Endothelial cell of umbilical vein (primary cell): Measurements from ENCODE around the gene TTC31. TPM values are rescaled to one million over a fixed set of nuclear protein-coding genes. Genes with fewer than 3 reads are reported as not detected.

Source experiments
- BruUV-seq: library from RNA; stranded (reverse); fragments of 400-500 nt; replicated peaks from 2 replicates; lab custom pipeline; 2021; lab: Mats Ljungman, UMichigan
- CTCF ChIA-PET: fragments of 300-600, 350-600 bp; sonication (Branson Sonifier 250); formaldehyde crosslinking; loops from one replicate; lab custom pipeline; 2021; ENCODE audit warnings: antibody characterized with exemption, inconsistent platforms; lab: Charles Lee
- POLR2A ChIA-PET: fragments of 300-600, 350-600 bp; sonication (Branson Sonifier 250); formaldehyde crosslinking; loops from one replicate; lab custom pipeline; 2021; ENCODE audit warnings: antibody characterized with exemption, inconsistent platforms; lab: Charles Lee
- DNase-seq: peaks from one replicate; pipeline ENCODE4 v3.0.0-alpha.2; 2011; ENCODE audit warnings: low read depth, low spot score
- FAIRE-seq: peaks from 2 replicates; lab custom pipeline; 2011; peaks lifted over from hg19 to GRCh38; lab: Jason Lieb, UNC
- H2AFZ ChIP-seq: 2 replicates; pipeline ENCODE4 v1.6.0; 2012; ENCODE audit warnings: low read depth, low read length, control low read depth, inconsistent platforms
- H3K27ac ChIP-seq: 2 replicates; pipeline ENCODE4 v1.5.1; 2011; ENCODE audit warnings: low read depth, mild to moderate bottlenecking, control low read depth, low read length, moderate library complexity; ENCODE audit not compliant: insufficient read depth
- H3K27me3 ChIP-seq, 2 experiments: 2 replicates each; pipeline versions ENCODE4 v1.6.0 to v1.6.1; 2011; ENCODE audit warnings: low read length in 2 of 2, mixed read lengths in 1 of 2; ENCODE audit not compliant: control insufficient read depth in 2 of 2, insufficient read depth in 2 of 2
- H3K36me3 ChIP-seq, 2 experiments: 2 replicates in 1 of 2; 3 replicates in 1 of 2; pipeline ENCODE4 v1.5.1; 2011; ENCODE audit warnings: low read length in 2 of 2, mild to moderate bottlenecking in 1 of 2, moderate library complexity in 1 of 2; ENCODE audit not compliant: control insufficient read depth in 2 of 2, insufficient read depth in 2 of 2; ENCODE audit errors: extremely low read depth in 1 of 2
- H3K4me1 ChIP-seq: 3 replicates; pipeline ENCODE4 v1.5.1; 2011; ENCODE audit warnings: mild to moderate bottlenecking, low read length; ENCODE audit not compliant: control insufficient read depth, insufficient read depth; ENCODE audit errors: extremely low read depth
- H3K4me2 ChIP-seq: 2 replicates; pipeline ENCODE4 v1.6.1; 2011; ENCODE audit warnings: low read length, control low read depth, mixed read lengths; ENCODE audit not compliant: insufficient read depth
- H3K4me3 ChIP-seq, 3 experiments: fragments of 200-600 bp in 1 of 3; sonication (generic), shearing (Covaris generic) in 1 of 3; replicated peaks in 1 of 3; 2 replicates each; pipeline ENCODE4 v1.5.1; 2011 to 2016; ENCODE audit warnings: control low read depth in 3 of 3, low read length in 3 of 3, mild to moderate bottlenecking in 2 of 3, inconsistent platforms in 1 of 3, low read depth in 1 of 3, moderate library complexity in 1 of 3; ENCODE audit not compliant: insufficient read depth in 1 of 3
- H3K79me2 ChIP-seq: 2 replicates; pipeline ENCODE4 v1.6.0; 2012; ENCODE audit warnings: low read length, inconsistent platforms; ENCODE audit not compliant: control insufficient read depth, insufficient read depth
- H3K9ac ChIP-seq: replicated peaks from 2 replicates; pipeline ENCODE3; 2011; ENCODE audit warnings: low read length, control low read depth; ENCODE audit not compliant: insufficient read depth; ENCODE audit errors: extremely low read depth
- H3K9me1 ChIP-seq: replicated peaks from 3 replicates; pipeline ENCODE4 v1.6.0; 2011; ENCODE audit warnings: mild to moderate bottlenecking, low read length; ENCODE audit not compliant: control insufficient read depth, insufficient read depth; ENCODE audit errors: extremely low read depth
- H3K9me3 ChIP-seq: replicated peaks from 2 replicates; pipeline ENCODE4 v1.5.1; 2012; ENCODE audit warnings: low read length, inconsistent platforms; ENCODE audit not compliant: control insufficient read depth, insufficient read depth
- H4K20me1 ChIP-seq: replicated peaks from 2 replicates; pipeline ENCODE3; 2011; ENCODE audit warnings: mild to moderate bottlenecking, low read length; ENCODE audit not compliant: control insufficient read depth, insufficient read depth; ENCODE audit errors: extremely low read depth
- CTCF ChIP-seq, 2 donors: IDR thresholded peaks; 1 replicate in 1 of 2; 2 replicates in 1 of 2; pipeline ENCODE4 v1.5.1; 2011; ENCODE audit warnings: low read length in 2 of 2, mild to moderate bottlenecking in 2 of 2, moderate library complexity in 2 of 2, control low read depth in 1 of 2, inconsistent platforms in 1 of 2, low read depth in 1 of 2; ENCODE audit not compliant: insufficient read depth in 1 of 2; ENCODE audit errors: extremely low read depth in 1 of 2
- EZH2 ChIP-seq: IDR thresholded peaks from 2 replicates; pipeline ENCODE4 v1.6.1; 2012; ENCODE audit warnings: borderline replicate concordance, low read depth, mild to moderate bottlenecking, moderate library complexity, low read length, inconsistent platforms; ENCODE audit not compliant: severe bottlenecking
- FOS ChIP-seq: IDR thresholded peaks from 2 replicates; pipeline ENCODE4 v1.6.1; 2011; ENCODE audit warnings: mild to moderate bottlenecking, low read length, moderate library complexity, borderline replicate concordance; ENCODE audit not compliant: insufficient read depth
- GATA2 ChIP-seq: IDR thresholded peaks from 2 replicates; pipeline ENCODE4 v1.7.0; 2011; ENCODE audit warnings: low read depth, mild to moderate bottlenecking, moderate library complexity, mixed read lengths, low read length; ENCODE audit not compliant: insufficient read length, insufficient read depth
- POLR2AphosphoS5 ChIP-seq: IDR thresholded peaks from 2 replicates; pipeline ENCODE4 v1.6.1; 2012; ENCODE audit warnings: low read depth, mild to moderate bottlenecking, control low read depth, low read length, moderate library complexity; ENCODE audit not compliant: insufficient read depth
- dilution Hi-C: fragments of 300-500 bp; cut with MboI; formaldehyde crosslinking; loops from one replicate; pipeline ENCODE4 v1.15.0; 2019; ENCODE audit warnings: low sequenced_read_pairs; ENCODE audit not compliant: extremely low pct_ligation_motif_present
- intact Hi-C: fragments of 100-400 bp; cut with micrococcal nuclease; formaldehyde crosslinking; loops from one replicate; pipeline ENCODE4 v1.10.0; 2022
- polyA plus RNA-seq, 4 experiments: library from polyadenylated mRNA; depleted of rRNA in 3 of 4; stranded (reverse) in 3 of 4; unstranded in 1 of 4; fragments of >200 nt; gene quantifications; 2 replicates each; pipeline versions ENCODE4 v1.2.1 to v1.2.3, GENCODE V29; 2011 to 2012; ENCODE audit warnings: missing spikeins in 1 of 4
- total RNA-seq: library from RNA; stranded (reverse); gene quantifications from 2 replicates; pipeline ENCODE4 v1.2.3, GENCODE V29; 2021

The TTC31 gene
- total and polyA plus RNA-seq, 2 donors (not counting 3 experiments of a cell fraction or from before 2014, with no cell fraction given), result 20.1 to 24.1 TPM

DNA sequence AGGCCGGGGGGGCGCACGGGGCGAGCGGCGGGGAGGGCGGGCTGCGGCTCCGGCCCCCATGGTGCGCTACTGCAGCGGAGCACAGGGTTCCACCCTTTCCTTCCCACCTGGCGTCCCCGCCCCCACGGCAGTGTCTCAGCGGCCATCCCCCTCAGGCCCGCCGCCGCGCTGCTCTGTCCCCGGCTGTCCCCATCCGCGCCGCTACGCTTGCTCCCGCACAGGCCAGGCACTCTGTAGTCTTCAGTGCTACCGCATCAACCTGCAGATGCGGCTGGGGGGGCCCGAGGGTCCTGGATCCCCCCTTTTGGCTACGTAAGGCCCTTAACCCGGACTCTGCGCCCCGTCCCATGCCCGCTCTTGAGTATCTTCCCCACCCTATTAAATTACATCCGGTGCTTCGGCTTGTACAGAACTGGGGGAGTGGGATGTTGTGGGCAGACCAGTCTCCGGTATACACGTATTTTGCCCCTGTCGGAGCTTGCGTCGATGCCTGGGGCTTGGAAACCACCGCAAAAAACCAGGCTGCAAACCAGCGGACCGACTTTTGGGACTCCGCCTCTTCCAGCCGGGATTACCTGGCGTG is 25.2 kb upstream of the TTC31 start:
- no TSS peak for BruUV-seq
- H2AFZ ChIP-seq, result peak overlapping the region; percentile 77
- no peak for TF ChIP-seq POLR2AphosphoS5
- TF ChIP-seq CTCF (IDR thresholded peaks at IDR 0.05; ENCODE audit: extremely low read depth in 1 of 2, insufficient read depth in 1 of 2, low read depth in 1 of 2, low read length in 2 of 2), result no peak
- no peak for TF ChIP-seq EZH2
- no peak for TF ChIP-seq FOS
- TF ChIP-seq GATA2, result no peak
- H3K9ac ChIP-seq, result peak overlapping the region; percentile 58
- peak overlapping the region; percentile 59 to 78 (median 77) for H3K4me3 ChIP-seq
- H3K27ac ChIP-seq, result peak overlapping the region; percentile 51
- ChIA-PET CTCF (interaction anchor here (1.2 to 2.3 kb wide), 5 partner anchors 11 to 75 kb away, joined by 3 to 7 read pairs (median 4); partner anchors contain the start of gene LBX2), POLR2A (interaction anchor here (0.6 to 1.3 kb wide), 5 partner anchors 18 to 73 kb away, joined by 3 to 5 read pairs (median 4); partner anchors contain the start of gene HTRA2)
- peaks cover 0 to 4% of the 10 kb centered on the region in 2 experiments for H3K27me3 ChIP-seq
- no peak for FAIRE-seq
- H3K36me3 ChIP-seq, result peaks cover 0 to 8% of the 10 kb centered on the region in 2 experiments
- H3K9me3 ChIP-seq, result no peaks in the 10 kb centered on the region
- no peaks in the 10 kb centered on the region for H3K9me1 ChIP-seq
- dilution Hi-C loops (no loop called here), intact Hi-C loops (loop anchor here (1.0 kb wide), 2 partner anchors 25 to 72 kb away; partner anchors contain the start of genes AUP1, CCDC142 and HTRA2)
- DNase-seq, result no peak
- H3K4me2 ChIP-seq, result peak overlapping the region; percentile 83
- no peaks in the 10 kb centered on the region for H4K20me1 ChIP-seq
- peaks cover 2% of the 10 kb centered on the region for H3K79me2 ChIP-seq
- peaks cover 22% of the 10 kb centered on the region for H3K4me1 ChIP-seq
